Measurements from ENCODE around the gene GAS6. TPM values are rescaled to one million over a fixed set of nuclear protein-coding genes. Genes with fewer than 3 reads are reported as not detected.
"Not testable (repeated sequence)": the region's sequence is repeated elsewhere in the genome, so short reads cannot be mapped to it uniquely, and the experiment has no call there.

The GAS6 gene
- total and polyA plus RNA-seq, 2 donors (not counting 3 experiments of a cell fraction or from before 2014, with no cell fraction given): 69.2 to 109 TPM

DNA sequence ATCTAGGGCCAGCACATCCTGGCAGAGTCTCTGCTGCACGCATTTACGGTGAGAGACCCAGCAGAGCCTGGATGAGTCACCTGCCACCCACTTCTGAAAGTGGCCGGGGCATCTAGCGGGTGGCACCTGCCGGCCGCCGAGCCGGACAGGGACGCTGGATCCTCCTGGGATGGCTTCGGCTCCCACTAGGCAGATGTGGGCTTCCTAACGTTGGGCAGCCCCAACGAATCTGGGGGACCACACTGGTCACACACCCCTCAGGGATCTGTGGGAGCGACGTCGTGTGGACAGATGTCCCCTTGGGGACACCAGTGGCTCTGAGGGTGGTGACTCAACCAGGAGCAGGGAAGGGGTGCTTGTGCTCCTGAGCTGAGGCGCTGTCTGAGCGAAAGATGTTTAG is 72.7 kb downstream of the GAS6 start:
- H3K4me1 ChIP-seq (ENCODE audit: control insufficient read depth, extremely low read depth, insufficient read depth, low read length): no peaks in the 10 kb centered on the region
- no peak for FAIRE-seq
- H3K9me1 ChIP-seq (replicated peaks; ENCODE audit: control insufficient read depth, extremely low read depth, insufficient read depth, low read length): no peaks in the 10 kb centered on the region
- ChIA-PET CTCF (no interaction called here), POLR2A (no interaction called here)
- TF ChIP-seq FOS (IDR thresholded peaks at IDR 0.05; ENCODE audit: borderline replicate concordance, insufficient read depth, low read length): no peak
- TF ChIP-seq EZH2 (IDR thresholded peaks at IDR 0.05; ENCODE audit: borderline replicate concordance, low read depth, low read length, severe bottlenecking): no peak
- TF ChIP-seq, protein P1, sequence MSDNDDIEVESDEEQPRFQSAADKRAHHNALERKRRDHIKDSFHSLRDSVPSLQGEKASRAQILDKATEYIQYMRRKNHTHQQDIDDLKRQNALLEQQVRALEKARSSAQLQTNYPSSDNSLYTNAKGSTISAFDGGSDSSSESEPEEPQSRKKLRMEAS (IDR thresholded peaks at IDR 0.05; ENCODE audit: insufficient read depth, insufficient read length): no peak
- TF ChIP-seq MYC (IDR thresholded peaks at IDR 0.05; ENCODE audit: low read depth, low read length): no peak
- TF ChIP-seq POLR2AphosphoS5 (IDR thresholded peaks at IDR 0.05; ENCODE audit: insufficient read depth, low read depth, low read length): no peak
- no peak for TF ChIP-seq POLR2A (IDR thresholded peaks at IDR 0.05; ENCODE audit: low read depth, low read length)
- no peak for TF ChIP-seq JUN (IDR thresholded peaks at IDR 0.05; ENCODE audit: borderline replicate concordance, insufficient read depth, insufficient read length, low read depth)
- TF ChIP-seq, protein P2, sequence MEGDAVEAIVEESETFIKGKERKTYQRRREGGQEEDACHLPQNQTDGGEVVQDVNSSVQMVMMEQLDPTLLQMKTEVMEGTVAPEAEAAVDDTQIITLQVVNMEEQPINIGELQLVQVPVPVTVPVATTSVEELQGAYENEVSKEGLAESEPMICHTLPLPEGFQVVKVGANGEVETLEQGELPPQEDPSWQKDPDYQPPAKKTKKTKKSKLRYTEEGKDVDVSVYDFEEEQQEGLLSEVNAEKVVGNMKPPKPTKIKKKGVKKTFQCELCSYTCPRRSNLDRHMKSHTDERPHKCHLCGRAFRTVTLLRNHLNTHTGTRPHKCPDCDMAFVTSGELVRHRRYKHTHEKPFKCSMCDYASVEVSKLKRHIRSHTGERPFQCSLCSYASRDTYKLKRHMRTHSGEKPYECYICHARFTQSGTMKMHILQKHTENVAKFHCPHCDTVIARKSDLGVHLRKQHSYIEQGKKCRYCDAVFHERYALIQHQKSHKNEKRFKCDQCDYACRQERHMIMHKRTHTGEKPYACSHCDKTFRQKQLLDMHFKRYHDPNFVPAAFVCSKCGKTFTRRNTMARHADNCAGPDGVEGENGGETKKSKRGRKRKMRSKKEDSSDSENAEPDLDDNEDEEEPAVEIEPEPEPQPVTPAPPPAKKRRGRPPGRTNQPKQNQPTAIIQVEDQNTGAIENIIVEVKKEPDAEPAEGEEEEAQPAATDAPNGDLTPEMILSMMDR (IDR thresholded peaks at IDR 0.05; ENCODE audit: extremely low read depth in 1 of 2, insufficient read depth in 1 of 2, low read depth in 1 of 2, low read length in 2 of 2): no peak
- TF ChIP-seq GATA2 (IDR thresholded peaks at IDR 0.05; ENCODE audit: insufficient read depth, insufficient read length, low read depth, low read length): no peak
- intact Hi-C loops (cut with micrococcal nuclease) (no loop called here), dilution Hi-C loops (cut with MboI; ENCODE audit: extremely low pct_ligation_motif_present, low sequenced_read_pairs) (no loop called here)
- BruUV-seq (replicated peaks): no TSS peak
- H3K79me2 ChIP-seq (ENCODE audit: control insufficient read depth, insufficient read depth, low read length): no peaks in the 10 kb centered on the region
- H3K4me2 ChIP-seq (ENCODE audit: insufficient read depth, low read length): no peak overlapping the region
- H3K9me3 ChIP-seq (replicated peaks; ENCODE audit: control insufficient read depth, insufficient read depth, low read length): no peaks in the 10 kb centered on the region
- no peaks in the 10 kb centered on the region for H3K27me3 ChIP-seq (ENCODE audit: control insufficient read depth in 2 of 2, insufficient read depth in 2 of 2, low read length in 2 of 2)
- no peak for DNase-seq (ENCODE audit: low read depth, low spot score)
- no peak overlapping the region for H3K4me3 ChIP-seq (replicated peaks in 1 of 3; ENCODE audit: insufficient read depth in 1 of 3, low read depth in 1 of 3, low read length in 3 of 3)
- peaks cover 0 to 41% of the 10 kb centered on the region in 2 experiments for H3K36me3 ChIP-seq (ENCODE audit: control insufficient read depth in 2 of 2, extremely low read depth in 1 of 2, insufficient read depth in 2 of 2, low read length in 2 of 2)
- no peak overlapping the region for H3K27ac ChIP-seq (ENCODE audit: insufficient read depth, low read depth, low read length)
- no peak overlapping the region for H3K9ac ChIP-seq (replicated peaks; ENCODE audit: extremely low read depth, insufficient read depth, low read length)
- H2AFZ ChIP-seq (ENCODE audit: low read depth, low read length): no peak overlapping the region
- no peaks in the 10 kb centered on the region for H4K20me1 ChIP-seq (replicated peaks; ENCODE audit: control insufficient read depth, extremely low read depth, insufficient read depth, low read length)

DNA sequence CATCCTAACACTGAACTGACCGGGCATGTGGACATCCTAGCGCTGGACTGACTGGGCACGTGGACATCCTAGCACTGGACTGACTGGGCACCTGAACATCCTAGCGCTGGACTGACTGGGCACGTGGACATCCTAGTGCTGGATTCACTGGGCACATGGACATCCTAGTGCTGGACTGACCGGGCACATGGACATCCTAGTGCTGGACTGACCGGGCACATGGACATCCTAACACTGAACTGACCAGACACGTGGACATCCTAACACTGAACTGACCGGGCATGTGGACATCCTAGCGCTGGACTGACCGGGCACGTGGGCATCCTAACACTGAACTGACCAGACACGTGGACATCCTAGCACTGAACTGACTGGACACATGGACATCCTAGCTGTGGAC is 73.9 kb downstream of the GAS6 start:
- DNase-seq (ENCODE audit: low read depth, low spot score); H3K9me3 ChIP-seq (replicated peaks; ENCODE audit: control insufficient read depth, insufficient read depth, low read length); H3K9me1 ChIP-seq (replicated peaks; ENCODE audit: control insufficient read depth, extremely low read depth, insufficient read depth, low read length); intact Hi-C loops (cut with micrococcal nuclease); CTCF ChIA-PET; H3K27me3 ChIP-seq (ENCODE audit: control insufficient read depth in 2 of 2, insufficient read depth in 2 of 2, low read length in 2 of 2); H3K4me3 ChIP-seq (replicated peaks in 1 of 3; ENCODE audit: insufficient read depth in 1 of 3, low read depth in 1 of 3, low read length in 3 of 3); H4K20me1 ChIP-seq (replicated peaks; ENCODE audit: control insufficient read depth, extremely low read depth, insufficient read depth, low read length); H3K79me2 ChIP-seq (ENCODE audit: control insufficient read depth, insufficient read depth, low read length); H3K4me2 ChIP-seq (ENCODE audit: insufficient read depth, low read length); H3K4me1 ChIP-seq (ENCODE audit: control insufficient read depth, extremely low read depth, insufficient read depth, low read length); POLR2A ChIA-PET; H3K27ac ChIP-seq (ENCODE audit: insufficient read depth, low read depth, low read length); H2AFZ ChIP-seq (ENCODE audit: low read depth, low read length); BruUV-seq (replicated peaks); FAIRE-seq; H3K9ac ChIP-seq (replicated peaks; ENCODE audit: extremely low read depth, insufficient read depth, low read length); dilution Hi-C loops (cut with MboI; ENCODE audit: extremely low pct_ligation_motif_present, low sequenced_read_pairs): not testable (repeated sequence)
- peaks cover 0 to 34% of the 10 kb centered on the region in 2 experiments for H3K36me3 ChIP-seq (ENCODE audit: control insufficient read depth in 2 of 2, extremely low read depth in 1 of 2, insufficient read depth in 2 of 2, low read length in 2 of 2)

All from endothelial cell of umbilical vein (primary cell).